Neutrophil (primary cell): Measurements from ENCODE around the gene TMEM132D.
"Not testable (repeated sequence)": the region's sequence is repeated elsewhere in the genome, so short reads cannot be mapped to it uniquely, and the experiment has no call there.

ENCODE experiments used
- H3K27ac ChIP-seq: fragments of 200-600 bp; sonication (generic); 2 replicates; pipeline ENCODE4 v1.5.1; 2016; ENCODE audit warnings: mild to moderate bottlenecking, moderate library complexity
- H3K27me3 ChIP-seq: fragments of 200-600 bp; sonication (generic); 2 replicates; pipeline ENCODE4 v1.6.0; 2016; ENCODE audit warnings: mild to moderate bottlenecking
- H3K36me3 ChIP-seq: fragments of 200-600 bp; sonication (generic); 2 replicates; pipeline ENCODE4 v1.5.1; 2017
- H3K4me1 ChIP-seq, 2 experiments: fragments of 200-600 bp in 1 of 2; sonication (generic) in 1 of 2; 1 replicate in 1 of 2; 2 replicates in 1 of 2; pipeline versions ENCODE4 v1.5.1 to v1.6.1; 2013 to 2016; ENCODE audit warnings: low read depth in 1 of 2, low read length in 1 of 2, mild to moderate bottlenecking in 1 of 2, moderate library complexity in 1 of 2; ENCODE audit not compliant: control insufficient read depth in 1 of 2, insufficient read depth in 1 of 2
- H3K4me3 ChIP-seq, 2 experiments: fragments of 200-600 bp in 1 of 2; sonication (generic) in 1 of 2; 1 replicate in 1 of 2; 2 replicates in 1 of 2; pipeline ENCODE4 v1.5.1; 2013 to 2016; ENCODE audit warnings: low read depth in 1 of 2, low read length in 1 of 2, mild to moderate bottlenecking in 1 of 2, moderate library complexity in 1 of 2
- H3K9me3 ChIP-seq: fragments of 200-600 bp; sonication (generic); 2 replicates; pipeline ENCODE4 v1.5.1; 2016
- TF ChIP-seq, protein P1 (sequence below): fragments of 200-600 bp; sonication (generic); IDR thresholded peaks from 2 replicates; pipeline ENCODE4 v1.5.1; 2016; ENCODE audit warnings: antibody characterized with exemption

Gene TMEM132D

DNA sequence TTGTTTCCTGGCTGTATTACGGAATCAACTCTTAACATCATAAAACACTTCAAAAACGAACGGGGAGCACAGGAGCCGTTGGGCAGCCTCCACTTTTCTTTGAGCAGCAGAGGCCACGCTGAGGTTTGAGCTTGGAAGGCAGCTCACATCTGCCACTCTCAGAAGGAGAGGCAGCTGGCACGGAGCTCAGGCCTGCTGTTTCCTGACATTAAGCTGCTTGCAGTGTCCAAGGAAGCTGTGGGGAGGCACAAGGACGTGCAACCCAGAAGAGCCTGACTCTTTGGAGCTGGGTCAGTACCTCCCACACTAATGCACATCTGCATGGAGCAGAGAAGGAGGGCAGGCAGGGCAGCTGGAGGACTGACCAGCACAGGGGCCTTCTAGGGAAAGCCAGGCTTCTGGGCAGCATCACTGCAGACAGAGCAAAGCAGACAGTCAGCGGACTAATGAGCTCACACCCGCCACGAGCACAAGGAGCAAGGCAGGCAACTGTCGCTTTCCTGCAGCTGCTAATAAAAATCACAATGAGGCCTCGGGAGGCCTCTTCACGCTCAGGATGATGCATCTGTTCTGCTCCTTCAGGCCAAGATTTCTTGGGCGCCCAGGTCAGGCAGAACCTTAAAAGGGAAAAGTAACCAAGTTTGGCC lies 839.5 kb downstream of the TMEM132D start:
- Histone ChIP-seq H3K27me3 (no peaks in the 10 kb centered on the region), H3K36me3 (no peaks in the 10 kb centered on the region), H3K27ac (no peak overlapping the region), H3K4me3 (no peak overlapping the region), H3K9me3 (no peaks in the 10 kb centered on the region), H3K4me1 (no peaks in the 10 kb centered on the region)
- TF ChIP-seq, protein P1, sequence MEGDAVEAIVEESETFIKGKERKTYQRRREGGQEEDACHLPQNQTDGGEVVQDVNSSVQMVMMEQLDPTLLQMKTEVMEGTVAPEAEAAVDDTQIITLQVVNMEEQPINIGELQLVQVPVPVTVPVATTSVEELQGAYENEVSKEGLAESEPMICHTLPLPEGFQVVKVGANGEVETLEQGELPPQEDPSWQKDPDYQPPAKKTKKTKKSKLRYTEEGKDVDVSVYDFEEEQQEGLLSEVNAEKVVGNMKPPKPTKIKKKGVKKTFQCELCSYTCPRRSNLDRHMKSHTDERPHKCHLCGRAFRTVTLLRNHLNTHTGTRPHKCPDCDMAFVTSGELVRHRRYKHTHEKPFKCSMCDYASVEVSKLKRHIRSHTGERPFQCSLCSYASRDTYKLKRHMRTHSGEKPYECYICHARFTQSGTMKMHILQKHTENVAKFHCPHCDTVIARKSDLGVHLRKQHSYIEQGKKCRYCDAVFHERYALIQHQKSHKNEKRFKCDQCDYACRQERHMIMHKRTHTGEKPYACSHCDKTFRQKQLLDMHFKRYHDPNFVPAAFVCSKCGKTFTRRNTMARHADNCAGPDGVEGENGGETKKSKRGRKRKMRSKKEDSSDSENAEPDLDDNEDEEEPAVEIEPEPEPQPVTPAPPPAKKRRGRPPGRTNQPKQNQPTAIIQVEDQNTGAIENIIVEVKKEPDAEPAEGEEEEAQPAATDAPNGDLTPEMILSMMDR = no peak

DNA sequence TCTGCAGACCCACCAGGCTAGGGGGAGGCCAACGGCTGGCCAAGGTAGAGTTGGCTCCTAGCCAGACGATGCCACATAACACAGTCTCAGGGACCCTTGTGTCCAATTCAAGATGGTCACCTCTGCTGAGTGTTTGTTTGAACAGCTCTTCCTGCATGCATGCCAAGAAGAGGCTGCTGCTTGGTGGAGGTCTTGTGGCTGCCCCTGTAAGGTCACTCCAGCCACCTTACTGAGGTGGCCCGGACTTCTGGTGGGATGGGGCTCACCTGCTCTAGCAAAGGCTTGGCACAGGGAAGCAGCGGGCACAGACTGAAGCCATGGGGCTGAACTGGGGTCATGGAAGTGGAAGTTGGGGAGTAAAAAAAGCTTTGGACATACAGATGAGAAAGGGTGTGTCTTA lies 840.2 kb downstream of the TMEM132D start:
- TF ChIP-seq, protein P1 = no peak
- no peak overlapping the region for H3K4me3 ChIP-seq
- H3K27ac ChIP-seq = no peak overlapping the region
- no peaks in the 10 kb centered on the region for H3K9me3 ChIP-seq
- no peaks in the 10 kb centered on the region for H3K27me3 ChIP-seq
- H3K36me3 ChIP-seq = no peaks in the 10 kb centered on the region
- no peaks in the 10 kb centered on the region for H3K4me1 ChIP-seq

DNA sequence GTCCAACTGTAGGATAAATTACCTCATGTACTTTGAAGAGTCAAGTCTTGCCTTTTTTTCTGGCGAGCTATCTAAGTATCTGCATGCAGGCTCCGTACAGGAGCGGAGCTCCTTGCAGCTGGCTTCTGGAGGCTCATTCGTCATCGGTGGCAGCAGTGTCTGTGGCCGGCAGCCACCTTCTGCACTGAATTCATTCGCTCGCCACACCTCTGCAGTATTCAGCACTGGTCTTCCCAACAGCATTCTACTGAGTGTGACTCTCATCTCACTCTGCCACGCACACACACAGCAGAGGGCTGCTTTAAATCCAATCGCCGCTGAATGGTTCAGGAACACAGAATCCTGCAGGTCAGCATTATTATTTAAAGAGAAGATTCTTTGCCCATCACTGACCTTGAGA lies 850.6 kb downstream of the TMEM132D start:
- no peaks in the 10 kb centered on the region for H3K27me3 ChIP-seq
- no peak overlapping the region for H3K27ac ChIP-seq
- no peaks in the 10 kb centered on the region for H3K36me3 ChIP-seq
- TF ChIP-seq, protein P1 = no peak
- H3K4me3 ChIP-seq = no peak overlapping the region
- H3K9me3 ChIP-seq = no peaks in the 10 kb centered on the region
- no peaks in the 10 kb centered on the region for H3K4me1 ChIP-seq

DNA sequence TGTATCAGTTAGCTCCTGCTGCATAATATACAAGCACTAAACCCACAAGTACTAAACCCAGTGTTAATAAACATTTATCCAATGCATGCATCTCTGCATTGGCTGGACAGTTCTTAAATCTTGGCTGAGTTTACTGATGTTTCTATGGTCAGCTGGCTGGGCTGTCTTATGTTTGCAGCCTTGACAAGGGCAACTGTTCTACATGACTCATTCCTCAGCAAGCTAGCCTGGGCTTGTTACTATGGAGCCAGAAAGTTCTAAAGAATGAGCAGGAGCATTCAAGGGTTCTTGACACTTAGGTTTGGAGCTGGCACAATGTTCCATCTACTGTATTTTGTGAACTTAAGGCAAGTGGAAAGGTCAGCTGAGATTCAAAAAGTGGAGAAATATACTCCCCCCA lies 851.5 kb downstream of the TMEM132D start:
- Histone ChIP-seq H3K4me1 (no peaks in the 10 kb centered on the region), H3K27me3 (no peaks in the 10 kb centered on the region), H3K36me3 (no peaks in the 10 kb centered on the region), H3K4me3 (no peak overlapping the region), H3K27ac (no peak overlapping the region), H3K9me3 (no peaks in the 10 kb centered on the region)
- TF ChIP-seq, protein P1 = no peak

DNA sequence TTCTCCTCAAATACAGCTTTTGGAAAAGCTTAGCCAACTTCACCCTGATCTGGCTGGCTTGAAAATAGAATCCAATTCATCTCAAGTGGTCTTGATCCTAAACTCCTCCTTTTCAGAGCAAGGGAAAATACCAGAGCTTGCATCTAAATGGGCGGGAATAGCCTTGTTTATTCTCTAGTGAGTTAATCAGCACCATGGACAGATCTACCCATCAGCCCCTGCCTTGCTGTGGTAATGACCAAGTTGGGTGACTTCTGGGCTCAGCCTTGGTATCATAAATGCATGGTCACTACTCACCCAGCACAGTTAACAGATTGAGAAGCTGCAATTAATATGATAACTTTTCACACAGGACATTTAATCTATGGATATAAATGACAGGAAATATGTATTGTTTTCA lies 853.9 kb downstream of the TMEM132D start:
- Histone ChIP-seq H3K4me1 (no peaks in the 10 kb centered on the region), H3K27ac (no peak overlapping the region), H3K36me3 (no peaks in the 10 kb centered on the region), H3K27me3 (no peaks in the 10 kb centered on the region), H3K9me3 (no peaks in the 10 kb centered on the region), H3K4me3 (no peak overlapping the region)
- TF ChIP-seq, protein P1 = no peak

DNA sequence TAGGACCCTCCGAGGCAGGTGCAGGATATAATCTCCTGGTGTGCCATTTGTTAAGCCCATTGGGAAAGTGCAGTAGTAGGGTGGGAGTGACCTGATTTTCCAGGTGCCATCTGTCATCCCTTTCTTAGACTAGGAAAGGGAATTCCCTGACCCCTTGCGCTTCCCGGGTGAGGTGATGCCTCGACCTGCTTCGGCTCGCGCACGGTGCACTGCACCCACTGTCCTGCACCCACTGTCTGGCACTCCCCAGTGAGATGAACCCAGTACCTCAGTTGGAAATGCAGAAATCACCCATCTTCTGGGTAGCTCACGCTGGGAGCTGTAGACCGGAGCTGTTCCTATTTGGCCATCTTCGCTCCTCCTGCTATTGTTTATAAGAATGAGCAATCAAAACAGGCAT lies 860.5 kb downstream of the TMEM132D start:
- H3K4me3 ChIP-seq, H3K4me1 ChIP-seq, H3K27ac ChIP-seq, H3K9me3 ChIP-seq, H3K27me3 ChIP-seq, H3K36me3 ChIP-seq: not testable (repeated sequence)
